ENCODE data around the gene NQO2. TPM values are rescaled to one million over a fixed set of nuclear protein-coding genes. Genes with fewer than 3 reads are reported as not detected.

NQO2 gene
- total RNA-seq, 1 experiment from 2014 or later: 45.7 TPM

DNA sequence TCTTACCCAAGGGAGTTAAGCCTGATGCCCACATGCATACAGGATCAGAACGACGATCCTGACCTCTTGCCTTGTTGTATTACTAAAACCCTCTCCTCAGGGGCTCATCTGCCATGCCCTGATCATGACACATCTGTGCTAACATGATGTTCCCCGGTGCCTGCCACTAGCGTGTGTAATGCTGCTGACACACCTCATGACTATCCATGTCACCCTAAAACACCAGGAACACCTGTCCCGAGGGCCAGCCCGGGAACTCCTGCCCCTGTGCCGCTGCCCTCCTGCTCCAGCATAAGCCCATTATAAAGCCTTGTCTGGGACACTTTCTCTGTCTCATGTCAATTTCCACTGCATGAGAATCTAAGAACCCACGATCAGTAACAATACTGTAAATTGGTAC, 35.9 kb upstream of the NQO2 start:
- H3K4me1 ChIP-seq (ENCODE audit: control insufficient read depth, insufficient read depth, low read length): peaks cover 27% of the 10 kb centered on the region
- no peak for ATAC-seq
- ChIA-PET POLR2A (interaction anchor here (0.6 to 1.1 kb wide), 2 partner anchors 11 to 25 kb away, joined by 3 to 4 read pairs; no protein-coding TSS in a partner anchor), CTCF (no interaction called here)
- in situ Hi-C loops (cut with HindIII; ENCODE audit: low pct_unique_long_range_greater_than_20kb, low sequenced_read_pairs): no loop called here
- no peaks in the 10 kb centered on the region for H3K36me3 ChIP-seq (ENCODE audit: control insufficient read depth, insufficient read depth, low read length)
- H3K9me3 ChIP-seq (ENCODE audit: control insufficient read depth, insufficient read depth, low read depth, low read length): no peaks in the 10 kb centered on the region
- intact Hi-C loops (cut with micrococcal nuclease; ENCODE audit: unreplicated experiment): no loop called here
- H3K27me3 ChIP-seq (ENCODE audit: control insufficient read depth, insufficient read depth, low read length): no peaks in the 10 kb centered on the region
- no TSS peak for BruUV-seq (replicated peaks)
- no peak for DNase-seq (ENCODE audit: low read depth, low spot score)
- no peak overlapping the region for H3K27ac ChIP-seq (ENCODE audit: low read length)
- H3K4me3 ChIP-seq (ENCODE audit: low read depth in 2 of 2, low read length in 2 of 2): no peak overlapping the region
- no peak for TF ChIP-seq TCF7L2 (IDR thresholded peaks at IDR 0.05; ENCODE audit: low read depth, low read length)

DNA sequence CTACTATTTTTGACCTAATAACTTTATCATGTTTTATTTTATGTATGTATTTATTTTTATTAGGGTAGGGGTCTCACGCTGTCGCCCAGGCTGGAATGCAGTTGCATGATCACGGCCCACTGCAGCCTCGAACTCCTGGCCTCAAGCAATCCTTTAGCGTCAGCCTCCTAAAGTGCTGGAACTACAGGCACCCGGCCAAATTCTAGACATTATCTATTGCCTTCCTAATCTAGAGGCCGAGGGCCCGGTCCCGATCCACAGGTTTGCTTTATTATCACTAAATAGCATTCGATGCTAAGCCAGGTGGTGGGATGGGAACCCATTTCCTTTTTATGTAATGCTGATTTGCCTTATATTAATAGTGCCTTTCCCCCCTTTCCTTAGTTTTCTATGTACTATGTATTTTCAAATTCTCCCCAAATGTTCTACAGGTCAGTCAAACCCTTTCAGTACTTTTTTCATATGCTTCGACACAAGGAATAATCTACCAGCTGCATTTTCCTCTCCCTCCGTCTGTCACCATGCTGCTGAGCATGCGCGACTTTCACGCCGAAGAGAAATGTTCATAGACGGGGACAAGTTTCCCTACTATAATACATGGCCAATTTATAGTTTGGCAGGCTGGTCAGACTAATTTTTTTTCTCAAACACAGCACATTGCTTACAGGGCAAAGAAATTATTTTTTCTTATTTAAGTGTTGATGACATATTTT, 34.7 kb upstream of the NQO2 start:
- H3K27ac ChIP-seq (ENCODE audit: low read length): no peak overlapping the region
- no TSS peak for BruUV-seq (replicated peaks)
- no peaks in the 10 kb centered on the region for H3K9me3 ChIP-seq (ENCODE audit: control insufficient read depth, insufficient read depth, low read depth, low read length)
- in situ Hi-C loops (cut with HindIII; ENCODE audit: low pct_unique_long_range_greater_than_20kb, low sequenced_read_pairs) (no loop called here), intact Hi-C loops (cut with micrococcal nuclease; ENCODE audit: unreplicated experiment) (no loop called here)
- H3K4me3 ChIP-seq (ENCODE audit: low read depth in 2 of 2, low read length in 2 of 2): no peak overlapping the region
- ATAC-seq: no peak
- no peak for DNase-seq (ENCODE audit: low read depth, low spot score)
- H3K27me3 ChIP-seq (ENCODE audit: control insufficient read depth, insufficient read depth, low read length): no peaks in the 10 kb centered on the region
- ChIA-PET POLR2A (no interaction called here), CTCF (no interaction called here)
- H3K36me3 ChIP-seq (ENCODE audit: control insufficient read depth, insufficient read depth, low read length): no peaks in the 10 kb centered on the region
- TF ChIP-seq POLR2AphosphoS5 (IDR thresholded peaks at IDR 0.05; ENCODE audit: low read depth, low read length) (no peak), SIN3A (IDR thresholded peaks at IDR 0.05; ENCODE audit: borderline replicate concordance, insufficient read depth, low read depth, low read length) (no peak), TCF7L2 (IDR thresholded peaks at IDR 0.05; ENCODE audit: low read depth, low read length) (no peak)
- TF ChIP-seq, protein P1, sequence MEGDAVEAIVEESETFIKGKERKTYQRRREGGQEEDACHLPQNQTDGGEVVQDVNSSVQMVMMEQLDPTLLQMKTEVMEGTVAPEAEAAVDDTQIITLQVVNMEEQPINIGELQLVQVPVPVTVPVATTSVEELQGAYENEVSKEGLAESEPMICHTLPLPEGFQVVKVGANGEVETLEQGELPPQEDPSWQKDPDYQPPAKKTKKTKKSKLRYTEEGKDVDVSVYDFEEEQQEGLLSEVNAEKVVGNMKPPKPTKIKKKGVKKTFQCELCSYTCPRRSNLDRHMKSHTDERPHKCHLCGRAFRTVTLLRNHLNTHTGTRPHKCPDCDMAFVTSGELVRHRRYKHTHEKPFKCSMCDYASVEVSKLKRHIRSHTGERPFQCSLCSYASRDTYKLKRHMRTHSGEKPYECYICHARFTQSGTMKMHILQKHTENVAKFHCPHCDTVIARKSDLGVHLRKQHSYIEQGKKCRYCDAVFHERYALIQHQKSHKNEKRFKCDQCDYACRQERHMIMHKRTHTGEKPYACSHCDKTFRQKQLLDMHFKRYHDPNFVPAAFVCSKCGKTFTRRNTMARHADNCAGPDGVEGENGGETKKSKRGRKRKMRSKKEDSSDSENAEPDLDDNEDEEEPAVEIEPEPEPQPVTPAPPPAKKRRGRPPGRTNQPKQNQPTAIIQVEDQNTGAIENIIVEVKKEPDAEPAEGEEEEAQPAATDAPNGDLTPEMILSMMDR (IDR thresholded peaks at IDR 0.05): no peak
- TF ChIP-seq, protein P2, sequence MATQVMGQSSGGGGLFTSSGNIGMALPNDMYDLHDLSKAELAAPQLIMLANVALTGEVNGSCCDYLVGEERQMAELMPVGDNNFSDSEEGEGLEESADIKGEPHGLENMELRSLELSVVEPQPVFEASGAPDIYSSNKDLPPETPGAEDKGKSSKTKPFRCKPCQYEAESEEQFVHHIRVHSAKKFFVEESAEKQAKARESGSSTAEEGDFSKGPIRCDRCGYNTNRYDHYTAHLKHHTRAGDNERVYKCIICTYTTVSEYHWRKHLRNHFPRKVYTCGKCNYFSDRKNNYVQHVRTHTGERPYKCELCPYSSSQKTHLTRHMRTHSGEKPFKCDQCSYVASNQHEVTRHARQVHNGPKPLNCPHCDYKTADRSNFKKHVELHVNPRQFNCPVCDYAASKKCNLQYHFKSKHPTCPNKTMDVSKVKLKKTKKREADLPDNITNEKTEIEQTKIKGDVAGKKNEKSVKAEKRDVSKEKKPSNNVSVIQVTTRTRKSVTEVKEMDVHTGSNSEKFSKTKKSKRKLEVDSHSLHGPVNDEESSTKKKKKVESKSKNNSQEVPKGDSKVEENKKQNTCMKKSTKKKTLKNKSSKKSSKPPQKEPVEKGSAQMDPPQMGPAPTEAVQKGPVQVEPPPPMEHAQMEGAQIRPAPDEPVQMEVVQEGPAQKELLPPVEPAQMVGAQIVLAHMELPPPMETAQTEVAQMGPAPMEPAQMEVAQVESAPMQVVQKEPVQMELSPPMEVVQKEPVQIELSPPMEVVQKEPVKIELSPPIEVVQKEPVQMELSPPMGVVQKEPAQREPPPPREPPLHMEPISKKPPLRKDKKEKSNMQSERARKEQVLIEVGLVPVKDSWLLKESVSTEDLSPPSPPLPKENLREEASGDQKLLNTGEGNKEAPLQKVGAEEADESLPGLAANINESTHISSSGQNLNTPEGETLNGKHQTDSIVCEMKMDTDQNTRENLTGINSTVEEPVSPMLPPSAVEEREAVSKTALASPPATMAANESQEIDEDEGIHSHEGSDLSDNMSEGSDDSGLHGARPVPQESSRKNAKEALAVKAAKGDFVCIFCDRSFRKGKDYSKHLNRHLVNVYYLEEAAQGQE (IDR thresholded peaks at IDR 0.05; ENCODE audit: insufficient read depth in 1 of 2, low read depth in 2 of 2, low read length in 1 of 2): no peak
- H3K4me1 ChIP-seq (ENCODE audit: control insufficient read depth, insufficient read depth, low read length): peaks cover 29% of the 10 kb centered on the region

DNA sequence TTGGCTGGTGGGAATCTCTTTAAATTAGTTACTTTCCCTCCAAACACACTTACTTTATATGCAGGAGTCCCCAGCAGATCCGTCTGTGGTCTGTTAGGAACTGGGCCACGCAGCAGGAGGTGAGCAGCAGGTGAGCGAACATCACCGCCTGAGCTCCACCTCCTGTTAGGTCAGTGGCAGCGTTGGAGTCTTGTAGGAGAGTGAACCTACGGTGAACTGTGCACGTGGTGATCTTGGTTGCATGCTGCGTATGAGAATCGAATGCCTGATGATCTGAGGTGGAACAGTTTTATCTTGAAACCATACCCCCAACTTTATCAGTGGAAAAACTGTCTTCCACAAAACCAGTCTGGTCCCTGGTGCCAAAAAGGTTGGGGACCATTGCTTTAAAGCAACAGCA, 33.3 kb upstream of the NQO2 start:
- CTCF ChIA-PET: no interaction called here
- Histone ChIP-seq H3K36me3 (ENCODE audit: control insufficient read depth, insufficient read depth, low read length) (no peaks in the 10 kb centered on the region), H3K9me3 (ENCODE audit: control insufficient read depth, insufficient read depth, low read depth, low read length) (no peaks in the 10 kb centered on the region), H3K4me1 (ENCODE audit: control insufficient read depth, insufficient read depth, low read length) (peaks cover 28% of the 10 kb centered on the region), H3K4me3 (ENCODE audit: low read depth in 2 of 2, low read length in 2 of 2) (no peak overlapping the region), H3K27me3 (ENCODE audit: control insufficient read depth, insufficient read depth, low read length) (no peaks in the 10 kb centered on the region), H3K27ac (ENCODE audit: low read length) (peak overlapping the region; percentile 15; the same call in 1 of the 2 replicates)
- TF ChIP-seq TCF7L2 (IDR thresholded peaks at IDR 0.05; ENCODE audit: low read depth, low read length): no peak
- TF ChIP-seq POLR2AphosphoS5 (IDR thresholded peaks at IDR 0.05; ENCODE audit: low read depth, low read length): no peak
- TF ChIP-seq SIN3A (IDR thresholded peaks at IDR 0.05; ENCODE audit: borderline replicate concordance, insufficient read depth, low read depth, low read length): no peak
- TF ChIP-seq, protein P1 (IDR thresholded peaks at IDR 0.05): no peak
- TF ChIP-seq, protein P2 (IDR thresholded peaks at IDR 0.05; ENCODE audit: insufficient read depth in 1 of 2, low read depth in 2 of 2, low read length in 1 of 2): no peak
- in situ Hi-C loops (cut with HindIII; ENCODE audit: low pct_unique_long_range_greater_than_20kb, low sequenced_read_pairs) (no loop called here), intact Hi-C loops (cut with micrococcal nuclease; ENCODE audit: unreplicated experiment) (no loop called here)
- POLR2A ChIA-PET: interaction anchor here (1.3 kb wide), 1 partner anchor 22 kb away, joined by 3 read pairs; no protein-coding TSS in a partner anchor
- ATAC-seq (no peak), DNase-seq (ENCODE audit: low read depth, low spot score) (no peak)
- no TSS peak for BruUV-seq (replicated peaks)

Measured in Panc1 (cell line).